ENCODE results near the gene BORCS5. TPM values are rescaled to one million over a fixed set of nuclear protein-coding genes. Genes with fewer than 3 reads are reported as not detected.
"Not testable (repeated sequence)": the region's sequence is repeated elsewhere in the genome, so short reads cannot be mapped to it uniquely, and the experiment has no call there.

The BORCS5 gene
- total RNA-seq, 5 donors from 2014 or later (not counting 1 experiment from before 2014, with no cell fraction given), result 18.0 to 34.0 (median 25.5) TPM

DNA sequence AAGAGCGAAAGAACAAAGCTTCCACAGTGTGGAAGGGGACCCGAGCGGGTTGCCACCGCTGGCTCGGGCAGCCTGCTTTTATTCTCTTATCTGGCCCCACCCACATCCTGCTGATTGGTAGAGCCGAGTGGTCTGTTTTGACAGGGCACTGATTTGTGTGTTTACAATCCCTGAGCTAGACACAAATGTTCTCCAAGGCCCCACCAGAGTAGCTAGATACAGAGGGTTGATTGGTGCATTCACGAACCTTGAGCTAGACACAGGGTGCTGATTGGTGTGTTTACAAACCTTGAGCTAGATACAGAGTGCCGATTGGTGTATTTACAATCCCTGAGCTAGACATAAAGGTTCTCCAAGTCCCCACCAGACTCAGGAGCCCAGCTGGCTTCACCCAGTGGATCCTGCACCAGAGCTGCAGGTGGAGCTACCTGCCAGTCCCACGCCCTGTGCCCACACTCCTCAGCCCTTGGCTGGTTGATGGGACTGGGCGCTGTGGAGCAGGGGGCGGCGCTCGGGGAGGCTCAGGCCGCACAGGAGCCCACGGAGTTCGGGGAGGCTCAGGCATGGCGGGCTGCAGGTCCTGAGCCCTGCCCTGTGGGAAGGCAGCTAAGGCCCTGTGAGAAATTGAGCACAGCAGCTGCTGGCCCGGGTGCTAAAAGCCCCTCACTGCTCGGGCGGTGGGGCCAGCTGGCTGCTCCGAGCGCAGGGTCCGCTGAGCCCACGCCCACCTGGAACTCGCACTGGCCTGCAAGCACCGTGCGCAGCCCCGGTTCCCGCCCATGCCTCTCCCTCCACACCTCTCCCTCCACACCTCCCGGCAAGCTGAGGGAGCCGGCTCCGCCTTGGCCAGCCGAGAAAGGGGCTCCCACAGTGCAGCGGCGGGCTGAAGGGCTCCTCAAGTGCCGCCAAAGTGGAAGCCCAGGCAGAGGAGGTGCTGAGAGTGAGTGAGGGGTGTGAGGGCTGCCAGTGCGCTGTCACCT lies 115.4 kb downstream of the BORCS5 start:
- H3K9me3 Mint-ChIP-seq; CTCF ChIA-PET; DNase-seq; H3K27me3 Mint-ChIP-seq; H3K4me3 Mint-ChIP-seq; ATAC-seq (replicated peaks in 1 of 4); H3K27me3 ChIP-seq (replicated peaks in 1 of 2; ENCODE audit: control insufficient read depth in 2 of 2, extremely low read depth in 1 of 2, insufficient read depth in 2 of 2, low read length in 1 of 2); H3K9me3 ChIP-seq; H3K4me3 ChIP-seq (ENCODE audit: control insufficient read depth in 1 of 2, extremely low read depth in 1 of 2, low read length in 1 of 2): not testable (repeated sequence)
- H3K4me1 ChIP-seq (ENCODE audit: control insufficient read depth in 1 of 2, extremely low read depth in 1 of 2, insufficient read depth in 2 of 2, low read length in 2 of 2), result peaks cover 12 to 48% of the 10 kb centered on the region in 2 experiments
- POLR2A ChIA-PET, result interaction anchor here (0.6 to 1.3 kb wide), 5 partner anchors 9 to 253 kb away, joined by 3 to 7 read pairs (median 3); no protein-coding TSS in a partner anchor
- H3K27ac ChIP-seq (ENCODE audit: low read length), result peak overlapping the region; percentile 17
- H3K4me1 Mint-ChIP-seq, result peaks cover 59 to 83% (median 76%) of the 10 kb centered on the region in 3 donors
- WGBS (ENCODE audit: insufficient coverage), result 91% methylated on average over 17 of the region's 37 CpGs
- H3K36me3 ChIP-seq (ENCODE audit: control insufficient read depth in 2 of 2, extremely low read depth in 1 of 2, insufficient read depth in 1 of 2, low read length in 1 of 2), result peaks cover 4 to 24% of the 10 kb centered on the region in 2 donors
- peak overlapping the region; percentile 55 to 83 for H3K27ac Mint-ChIP-seq
- H3K36me3 Mint-ChIP-seq, result peaks cover 68% of the 10 kb centered on the region

DNA sequence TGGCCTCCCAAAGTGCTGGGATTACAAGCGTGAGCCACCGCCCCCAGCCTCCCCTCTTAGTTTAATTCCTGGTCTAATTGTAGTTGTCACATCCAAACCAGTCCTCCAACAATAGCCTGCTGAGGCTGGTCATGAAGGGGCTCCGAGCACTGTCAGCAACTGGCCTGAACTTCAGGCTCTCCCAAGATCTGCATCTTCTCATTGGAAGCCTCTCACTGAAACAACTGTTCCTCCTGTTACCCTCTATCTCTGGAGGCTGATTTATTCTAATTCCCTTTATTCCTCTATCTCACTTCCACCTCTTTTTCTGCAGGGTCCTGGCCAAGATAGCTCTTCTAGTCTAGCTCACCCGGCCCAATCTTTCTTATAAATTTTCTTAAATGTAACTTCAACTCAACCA lies 116.3 kb downstream of the BORCS5 start:
- H3K4me3 Mint-ChIP-seq, result no peak overlapping the region
- Histone ChIP-seq H3K4me3 (ENCODE audit: control insufficient read depth in 1 of 2, extremely low read depth in 1 of 2, low read length in 1 of 2) (no peak overlapping the region), H3K9me3 (no peaks in the 10 kb centered on the region), H3K27me3 (replicated peaks in 1 of 2; ENCODE audit: control insufficient read depth in 2 of 2, extremely low read depth in 1 of 2, insufficient read depth in 2 of 2, low read length in 1 of 2) (no peaks in the 10 kb centered on the region), H3K36me3 (ENCODE audit: control insufficient read depth in 2 of 2, extremely low read depth in 1 of 2, insufficient read depth in 1 of 2, low read length in 1 of 2) (peaks cover 6 to 30% of the 10 kb centered on the region in 2 donors), H3K27ac (ENCODE audit: low read length) (peak overlapping the region; percentile 84), H3K4me1 (ENCODE audit: control insufficient read depth in 1 of 2, extremely low read depth in 1 of 2, insufficient read depth in 2 of 2, low read length in 2 of 2) (peaks cover 4 to 38% of the 10 kb centered on the region in 2 experiments)
- 100% methylated on average over 1 of the region's 4 CpGs for WGBS (ENCODE audit: insufficient coverage)
- H3K9me3 Mint-ChIP-seq, result no peaks in the 10 kb centered on the region
- ChIA-PET CTCF (interaction anchor here in 1 of 2 donors (1.4 to 2.1 kb wide), 2 partner anchors 89 to 264 kb away, joined by 4 to 7 read pairs; no protein-coding TSS in a partner anchor), POLR2A (interaction anchor here (0.6 to 1.9 kb wide), 4 partner anchors 9 to 94 kb away, joined by 5 to 8 read pairs (median 6); no protein-coding TSS in a partner anchor)
- no peak for ATAC-seq (replicated peaks in 1 of 4)
- no peaks in the 10 kb centered on the region for H3K27me3 Mint-ChIP-seq
- peaks cover 66% of the 10 kb centered on the region for H3K36me3 Mint-ChIP-seq
- H3K4me1 Mint-ChIP-seq, result peaks cover 50 to 81% (median 71%) of the 10 kb centered on the region in 3 donors
- peak overlapping the region; percentile 93 to 96 for H3K27ac Mint-ChIP-seq
- no peak for DNase-seq

DNA sequence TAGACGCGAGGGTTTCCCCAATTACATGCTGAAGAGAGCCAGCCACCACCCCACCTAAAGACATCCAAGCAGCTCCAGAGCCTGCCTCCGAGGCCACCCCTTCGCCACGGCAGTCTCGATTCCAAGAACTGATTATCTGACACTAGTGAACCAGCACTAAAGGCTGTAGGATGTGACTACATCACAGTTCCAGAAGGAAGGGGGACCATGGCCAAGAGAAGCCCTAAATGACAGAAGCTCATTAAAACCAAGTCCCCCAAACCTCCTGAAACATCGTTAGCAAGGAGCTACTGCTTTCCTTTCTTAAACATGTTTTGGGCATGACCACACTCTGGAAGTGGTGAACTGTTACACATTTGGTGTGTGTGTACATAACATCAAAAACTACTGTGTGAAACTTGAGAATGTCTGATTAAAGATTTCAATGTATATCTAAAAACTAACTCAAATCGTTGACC lies 117.6 kb downstream of the BORCS5 start:
- Histone ChIP-seq H3K4me3 (ENCODE audit: control insufficient read depth in 1 of 2, extremely low read depth in 1 of 2, low read length in 1 of 2) (peak overlapping the region in 1 of 2 donors; percentile 25), H3K4me1 (ENCODE audit: control insufficient read depth in 1 of 2, extremely low read depth in 1 of 2, insufficient read depth in 2 of 2, low read length in 2 of 2) (peaks cover 2 to 27% of the 10 kb centered on the region in 2 experiments), H3K27me3 (replicated peaks in 1 of 2; ENCODE audit: control insufficient read depth in 2 of 2, extremely low read depth in 1 of 2, insufficient read depth in 2 of 2, low read length in 1 of 2) (no peaks in the 10 kb centered on the region), H3K27ac (ENCODE audit: low read length) (peak overlapping the region; percentile 84), H3K9me3 (no peaks in the 10 kb centered on the region), H3K36me3 (ENCODE audit: control insufficient read depth in 2 of 2, extremely low read depth in 1 of 2, insufficient read depth in 1 of 2, low read length in 1 of 2) (peaks cover 6 to 37% of the 10 kb centered on the region in 2 donors)
- WGBS (ENCODE audit: insufficient coverage), result 53% methylated on average over 6 of the region's 8 CpGs
- ChIA-PET CTCF (interaction anchor here (0.5 to 3.1 kb wide), 8 partner anchors 8 to 262 kb away, joined by 3 to 19 read pairs (median 8); no protein-coding TSS in a partner anchor), POLR2A (interaction anchor here (0.6 to 2.7 kb wide), 12 partner anchors 8 to 294 kb away, joined by 3 to 23 read pairs (median 4); partner anchors contain the start of gene DUSP16 (in 1 of the 2))
- H3K4me1 Mint-ChIP-seq, result peaks cover 41 to 80% (median 71%) of the 10 kb centered on the region in 3 donors
- DNase-seq (peak in 6 of 35 experiments; percentile 14 to 32 (median 22)), ATAC-seq (replicated peaks in 1 of 4) (peak; percentile 16 to 60 (median 45))
- peak overlapping the region; percentile 22 to 53 (median 44) for H3K4me3 Mint-ChIP-seq
- H3K9me3 Mint-ChIP-seq, result no peaks in the 10 kb centered on the region
- H3K27ac Mint-ChIP-seq, result peak overlapping the region; percentile 93 to 96
- no peaks in the 10 kb centered on the region for H3K27me3 Mint-ChIP-seq
- H3K36me3 Mint-ChIP-seq, result peaks cover 68% of the 10 kb centered on the region

DNA sequence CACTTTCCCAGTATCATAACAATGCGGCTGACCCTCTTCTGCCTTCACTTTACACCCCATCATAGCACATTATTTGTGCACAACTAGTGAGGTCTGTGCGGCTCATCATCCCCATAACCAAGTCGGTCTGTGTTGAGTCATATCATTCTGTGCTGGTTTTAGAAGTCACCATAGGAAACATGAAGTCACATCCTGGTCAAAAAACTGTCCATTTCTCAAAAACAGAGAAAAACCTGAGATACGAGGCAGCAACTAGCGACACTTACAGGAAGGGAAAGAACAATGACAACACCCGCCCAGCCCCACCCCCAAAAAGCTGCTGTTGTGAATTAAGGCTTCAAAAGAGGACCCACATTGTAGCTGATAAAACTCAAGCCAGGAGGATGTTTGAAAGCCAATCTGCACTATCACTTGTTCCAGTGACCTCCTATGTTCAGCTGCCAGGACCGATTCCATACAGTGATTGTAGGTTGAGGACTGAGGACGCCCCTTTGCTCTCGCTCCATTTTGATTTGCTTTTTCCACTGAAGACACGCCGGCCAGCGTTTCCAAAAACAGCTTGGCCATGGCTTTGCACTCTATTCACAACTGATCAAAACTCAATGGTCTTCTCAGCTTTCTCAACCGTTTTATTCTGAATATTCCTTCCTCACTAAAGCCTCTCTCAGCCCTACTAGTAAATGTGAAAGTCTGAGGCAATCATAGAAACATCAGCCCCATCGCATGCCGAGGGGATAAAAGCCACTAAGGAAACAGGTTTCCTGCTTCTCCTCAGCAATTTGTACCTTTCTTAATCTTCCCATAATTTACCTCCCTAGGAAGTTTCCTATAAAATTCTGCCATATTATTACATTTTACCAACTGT lies 118.3 kb downstream of the BORCS5 start:
- DNase-seq (peak in 32 of 35 experiments; percentile 22 to 75 (median 50)), ATAC-seq (replicated peaks in 1 of 4) (peak; percentile 68 to 82 (median 80))
- Mint-ChIP-seq H3K4me1 (peaks cover 37 to 82% (median 75%) of the 10 kb centered on the region in 3 donors), H3K36me3 (peaks cover 70% of the 10 kb centered on the region), H3K9me3 (no peaks in the 10 kb centered on the region), H3K4me3 (peak overlapping the region; percentile 22 to 53 (median 44)), H3K27ac (peak overlapping the region; percentile 93 to 96), H3K27me3 (no peaks in the 10 kb centered on the region)
- Histone ChIP-seq H3K27me3 (replicated peaks in 1 of 2; ENCODE audit: control insufficient read depth in 2 of 2, extremely low read depth in 1 of 2, insufficient read depth in 2 of 2, low read length in 1 of 2) (no peaks in the 10 kb centered on the region), H3K36me3 (ENCODE audit: control insufficient read depth in 2 of 2, extremely low read depth in 1 of 2, insufficient read depth in 1 of 2, low read length in 1 of 2) (peaks cover 6 to 43% of the 10 kb centered on the region in 2 donors), H3K9me3 (no peaks in the 10 kb centered on the region), H3K4me1 (ENCODE audit: control insufficient read depth in 1 of 2, extremely low read depth in 1 of 2, insufficient read depth in 2 of 2, low read length in 2 of 2) (peaks cover 2 to 27% of the 10 kb centered on the region in 2 experiments), H3K4me3 (ENCODE audit: control insufficient read depth in 1 of 2, extremely low read depth in 1 of 2, low read length in 1 of 2) (peak overlapping the region in 1 of 2 donors; percentile 25), H3K27ac (ENCODE audit: low read length) (peak overlapping the region; percentile 84)
- no CpG with 5 or more reads among the region's 15 CpGs for WGBS (ENCODE audit: insufficient coverage)
- CTCF ChIA-PET, result interaction anchor here (0.6 to 3.1 kb wide), 12 partner anchors 9 to 394 kb away, joined by 3 to 19 read pairs (median 4); no protein-coding TSS in a partner anchor
- POLR2A ChIA-PET, result interaction anchor here (0.6 to 2.7 kb wide), 13 partner anchors 9 to 250 kb away, joined by 3 to 23 read pairs (median 5); partner anchors contain the start of gene DUSP16 (in 1 of the 2)

DNA sequence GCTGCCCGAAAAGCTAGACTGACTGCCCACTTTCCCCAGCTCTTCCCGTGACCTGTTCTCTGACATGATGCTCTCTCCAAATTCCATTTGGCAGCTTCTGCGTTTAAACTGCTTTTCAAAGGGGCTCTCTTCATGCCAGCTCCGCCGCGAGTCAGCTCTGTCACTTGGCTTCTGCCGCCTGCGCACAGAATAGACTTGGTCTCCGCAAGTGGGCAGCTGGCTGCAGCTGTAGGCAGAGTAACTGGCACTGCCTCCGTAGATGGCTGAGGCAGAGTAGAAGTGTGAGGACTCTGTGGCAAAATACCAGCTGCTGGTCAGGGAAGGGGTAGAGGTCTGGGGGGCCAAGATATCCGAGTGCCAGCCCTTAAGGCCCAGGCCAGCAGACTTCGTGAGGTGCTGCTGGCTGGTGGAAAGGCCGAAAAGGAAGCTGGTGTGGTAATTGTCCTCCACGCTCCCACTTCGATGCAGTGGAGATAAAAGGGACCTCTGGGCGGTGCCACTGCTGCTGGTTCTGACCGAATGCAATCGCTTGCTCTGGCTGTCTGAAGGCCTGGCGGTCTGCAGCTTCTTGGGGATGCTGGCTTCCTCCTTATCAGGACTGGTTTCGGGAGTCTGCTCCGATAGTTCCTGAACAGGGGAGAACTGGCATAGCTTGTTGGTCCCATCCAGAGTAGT lies 120.1 kb downstream of the BORCS5 start:
- Histone ChIP-seq H3K4me1 (ENCODE audit: control insufficient read depth in 1 of 2, extremely low read depth in 1 of 2, insufficient read depth in 2 of 2, low read length in 2 of 2) (peaks cover 9 to 36% of the 10 kb centered on the region in 2 experiments), H3K9me3 (no peaks in the 10 kb centered on the region), H3K36me3 (ENCODE audit: control insufficient read depth in 2 of 2, extremely low read depth in 1 of 2, insufficient read depth in 1 of 2, low read length in 1 of 2) (peaks cover 6 to 51% of the 10 kb centered on the region in 2 donors), H3K27ac (ENCODE audit: low read length) (no peak overlapping the region), H3K4me3 (ENCODE audit: control insufficient read depth in 1 of 2, extremely low read depth in 1 of 2, low read length in 1 of 2) (no peak overlapping the region), H3K27me3 (replicated peaks in 1 of 2; ENCODE audit: control insufficient read depth in 2 of 2, extremely low read depth in 1 of 2, insufficient read depth in 2 of 2, low read length in 1 of 2) (no peaks in the 10 kb centered on the region)
- Mint-ChIP-seq H3K27ac (peak overlapping the region; percentile 90 to 96), H3K27me3 (no peaks in the 10 kb centered on the region), H3K4me3 (no peak overlapping the region), H3K4me1 (peaks cover 36 to 81% (median 72%) of the 10 kb centered on the region in 3 donors), H3K9me3 (no peaks in the 10 kb centered on the region), H3K36me3 (peaks cover 54% of the 10 kb centered on the region)
- ChIA-PET POLR2A (interaction anchor here (0.6 to 2.7 kb wide), 6 partner anchors 10 to 241 kb away, joined by 3 to 15 read pairs (median 4); no protein-coding TSS in a partner anchor), CTCF (interaction anchor here (0.5 to 3.1 kb wide), 8 partner anchors 11 to 144 kb away, joined by 3 to 15 read pairs (median 5); no protein-coding TSS in a partner anchor)
- no peak for ATAC-seq (replicated peaks in 1 of 4)
- WGBS (ENCODE audit: insufficient coverage), result 95% methylated on average over 21 of the region's 21 CpGs
- no peak for DNase-seq
